MM.1S (cell line): Measurements from ENCODE around the gene SPTBN1.
A peak's percentile ranks its signal among the peaks of the same experiment; 100 is the strongest.

ENCODE experiments used
- DNase-seq: peaks from one replicate; pipeline ENCODE4 v3.0.0-alpha.2; 2015
- H2AFZ ChIP-seq: fragments of 300-600 bp; sonication (generic); 2 replicates; pipeline ENCODE4 v1.6.0; 2016; ENCODE audit warnings: antibody characterized with exemption, low read length
- H3F3A ChIP-seq: fragments of 300-600 bp; sonication (generic); 2 replicates; pipeline ENCODE4 v1.6.1; 2016; ENCODE audit warnings: mild to moderate bottlenecking, antibody characterized with exemption, low read length, moderate library complexity, mixed read lengths; ENCODE audit not compliant: insufficient read depth
- H3K27ac ChIP-seq: fragments of 300-600 bp; sonication (generic); 2 replicates; pipeline ENCODE4 v1.5.1; 2016; ENCODE audit warnings: mild to moderate bottlenecking, low read length
- H3K27me3 ChIP-seq: fragments of 300-600 bp; sonication (generic); replicated peaks from 2 replicates; pipeline ENCODE4 v1.6.0; 2016; ENCODE audit warnings: low read length; ENCODE audit not compliant: insufficient read depth
- H3K36me3 ChIP-seq: fragments of 300-600 bp; sonication (generic); replicated peaks from 2 replicates; pipeline ENCODE4 v1.6.1; 2016; ENCODE audit warnings: mild to moderate bottlenecking, low read length, mixed read lengths; ENCODE audit not compliant: insufficient read depth
- H3K4me1 ChIP-seq: fragments of 300-600 bp; sonication (generic); 2 replicates; pipeline ENCODE4 v1.6.1; 2016; ENCODE audit warnings: low read length, mixed read lengths
- H3K4me2 ChIP-seq: fragments of 300-600 bp; sonication (generic); 2 replicates; pipeline ENCODE4 v1.6.0; 2016; ENCODE audit warnings: low read depth, low read length
- H3K4me3 ChIP-seq: fragments of 300-600 bp; sonication (generic); 2 replicates; pipeline ENCODE4 v1.5.1; 2016; ENCODE audit warnings: low read length, mixed read lengths
- H3K79me2 ChIP-seq: fragments of 300-600 bp; sonication (generic); 2 replicates; pipeline ENCODE4 v1.6.1; 2016; ENCODE audit warnings: mixed run types, low read length, mixed read lengths
- H3K9ac ChIP-seq: fragments of 300-600 bp; sonication (generic); 2 replicates; pipeline ENCODE4 v1.6.1; 2016; ENCODE audit warnings: low read length, mixed read lengths
- H3K9me2 ChIP-seq: fragments of 300-600 bp; sonication (generic); replicated peaks from 2 replicates; pipeline ENCODE4 v1.6.1; 2016; ENCODE audit warnings: mild to moderate bottlenecking, low read length, mixed read lengths; ENCODE audit not compliant: insufficient read depth
- H3K9me3 ChIP-seq: fragments of 300-600 bp; sonication (generic); replicated peaks from 2 replicates; pipeline ENCODE4 v1.6.1; 2016; ENCODE audit warnings: mild to moderate bottlenecking, low read length, mixed read lengths; ENCODE audit not compliant: insufficient read depth
- H4K20me1 ChIP-seq: fragments of 300-600 bp; sonication (generic); 2 replicates; pipeline ENCODE4 v1.6.1; 2016; ENCODE audit warnings: mild to moderate bottlenecking, low read length, moderate library complexity, mixed read lengths; ENCODE audit not compliant: insufficient read depth
- EZH2 ChIP-seq: fragments of 300-600 bp; sonication (generic); optimal IDR thresholded peaks from 2 replicates; pipeline ENCODE3; 2017; ENCODE audit warnings: low read depth, mild to moderate bottlenecking, antibody characterized with exemption, low read length, mixed read lengths
- EZH2phosphoT487 ChIP-seq: fragments of 300-600 bp; sonication (generic); IDR thresholded peaks from 2 replicates; pipeline ENCODE4 v1.6.1; 2018; ENCODE audit warnings: antibody characterized with exemption, low read length
- TF ChIP-seq, protein P1 (sequence below): fragments of 300-600 bp; sonication (generic); IDR thresholded peaks from 2 replicates; pipeline ENCODE4 v1.5.1; 2016; ENCODE audit warnings: antibody characterized with exemption, low read length, mixed read lengths

Gene SPTBN1

GRCh38 chr2:54550547-54550946, 94.4 kb downstream of the SPTBN1 start:
- Histone ChIP-seq H3K4me2 (peak overlapping the region; percentile 69), H3K79me2 (peaks cover 14% of the 10 kb centered on the region), H4K20me1 (no peaks in the 10 kb centered on the region), H3K4me1 (peaks cover 45% of the 10 kb centered on the region), H3K36me3 (no peaks in the 10 kb centered on the region), H3K27me3 (no peaks in the 10 kb centered on the region), H3K9me3 (no peaks in the 10 kb centered on the region), H3K27ac (peak overlapping the region; percentile 80), H3F3A (peaks cover 25% of the 10 kb centered on the region), H3K9ac (no peak overlapping the region; the same call in 1 of the 2 replicates), H3K4me3 (peak overlapping the region; percentile 6; the same call in 1 of the 2 replicates), H2AFZ (no peak overlapping the region), H3K9me2 (no peaks in the 10 kb centered on the region)
- peak; percentile 28 for DNase-seq
- TF ChIP-seq EZH2: no peak
- TF ChIP-seq EZH2phosphoT487: no peak
- TF ChIP-seq, protein P1, sequence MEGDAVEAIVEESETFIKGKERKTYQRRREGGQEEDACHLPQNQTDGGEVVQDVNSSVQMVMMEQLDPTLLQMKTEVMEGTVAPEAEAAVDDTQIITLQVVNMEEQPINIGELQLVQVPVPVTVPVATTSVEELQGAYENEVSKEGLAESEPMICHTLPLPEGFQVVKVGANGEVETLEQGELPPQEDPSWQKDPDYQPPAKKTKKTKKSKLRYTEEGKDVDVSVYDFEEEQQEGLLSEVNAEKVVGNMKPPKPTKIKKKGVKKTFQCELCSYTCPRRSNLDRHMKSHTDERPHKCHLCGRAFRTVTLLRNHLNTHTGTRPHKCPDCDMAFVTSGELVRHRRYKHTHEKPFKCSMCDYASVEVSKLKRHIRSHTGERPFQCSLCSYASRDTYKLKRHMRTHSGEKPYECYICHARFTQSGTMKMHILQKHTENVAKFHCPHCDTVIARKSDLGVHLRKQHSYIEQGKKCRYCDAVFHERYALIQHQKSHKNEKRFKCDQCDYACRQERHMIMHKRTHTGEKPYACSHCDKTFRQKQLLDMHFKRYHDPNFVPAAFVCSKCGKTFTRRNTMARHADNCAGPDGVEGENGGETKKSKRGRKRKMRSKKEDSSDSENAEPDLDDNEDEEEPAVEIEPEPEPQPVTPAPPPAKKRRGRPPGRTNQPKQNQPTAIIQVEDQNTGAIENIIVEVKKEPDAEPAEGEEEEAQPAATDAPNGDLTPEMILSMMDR: no peak

GRCh38 chr2:54551123-54551756, 95.1 kb downstream of the SPTBN1 start:
- H4K20me1 ChIP-seq: no peaks in the 10 kb centered on the region
- H3K4me2 ChIP-seq: peak overlapping the region; percentile 69

GRCh38 chr2:54553075-54553474, 96.9 kb downstream of the SPTBN1 start:
- H3K9me3 ChIP-seq: no peaks in the 10 kb centered on the region
- H3K36me3 ChIP-seq: no peaks in the 10 kb centered on the region
- no peak overlapping the region for H3K4me2 ChIP-seq
- H3K27ac ChIP-seq: no peak overlapping the region
- no peaks in the 10 kb centered on the region for H4K20me1 ChIP-seq
- H3K27me3 ChIP-seq: no peaks in the 10 kb centered on the region
- H3K4me3 ChIP-seq: no peak overlapping the region
- H3K79me2 ChIP-seq: peaks cover 33% of the 10 kb centered on the region
- H3K4me1 ChIP-seq: peaks cover 53% of the 10 kb centered on the region
- TF ChIP-seq EZH2 (no peak), EZH2phosphoT487 (no peak)
- TF ChIP-seq, protein P1: no peak
- no peak overlapping the region for H3K9ac ChIP-seq
- H2AFZ ChIP-seq: no peak overlapping the region
- H3F3A ChIP-seq: peaks cover 38% of the 10 kb centered on the region
- no peak for DNase-seq
- H3K9me2 ChIP-seq: no peaks in the 10 kb centered on the region

More at GRCh38 chr2:54551123-54551756, 95.1 kb downstream of the SPTBN1 start:
- peak overlapping the region; percentile 16; the same call in 1 of the 2 replicates for H3K4me3 ChIP-seq
- TF ChIP-seq EZH2 (no peak), EZH2phosphoT487 (no peak)
- TF ChIP-seq, protein P1: no peak
- H3F3A ChIP-seq: peaks cover 25% of the 10 kb centered on the region
- H3K4me1 ChIP-seq: peaks cover 45% of the 10 kb centered on the region
- no peaks in the 10 kb centered on the region for H3K36me3 ChIP-seq
- peak overlapping the region; percentile 22; the same call in 1 of the 2 replicates for H3K9ac ChIP-seq
- no peaks in the 10 kb centered on the region for H3K9me2 ChIP-seq
- H2AFZ ChIP-seq: 0 out of 2 replicates have a peak overlapping the region, but pooled peaks have one; percentile 14
- peak; percentile 74 for DNase-seq
- peak overlapping the region; percentile 80 for H3K27ac ChIP-seq
- no peaks in the 10 kb centered on the region for H3K9me3 ChIP-seq
- peaks cover 21% of the 10 kb centered on the region for H3K79me2 ChIP-seq
- no peaks in the 10 kb centered on the region for H3K27me3 ChIP-seq
